SK-N-SH (cell line): ENCODE data around the gene SLCO3A1. TPM values are rescaled to one million over a fixed set of nuclear protein-coding genes. Genes with fewer than 3 reads are reported as not detected.

Experiments
- CTCF ChIA-PET: fragments of 300-600, 350-600 bp; formaldehyde crosslinking; extraction: SDS; loops from one replicate; lab custom pipeline; 2021; lab: Yijun Ruan, JAX
- POLR2A ChIA-PET: fragments of 350-600 bp; sonication (Branson Sonifier 250); formaldehyde crosslinking; extraction: SDS; loops from one replicate; lab custom pipeline; 2020; ENCODE audit warnings: antibody characterized with exemption, inconsistent platforms; lab: Yijun Ruan, JAX
- DNase-seq: peaks from one replicate; pipeline ENCODE4 v3.0.0; 2012
- H2AFZ ChIP-seq: fragments of 200-600 bp; sonication (generic); 2 replicates; pipeline ENCODE4 v1.8.1; 2016; ENCODE audit warnings: antibody characterized with exemption, mild to moderate bottlenecking, low read depth
- H3F3A ChIP-seq: fragments of 200-600 bp; sonication (generic); replicated peaks from 2 replicates; pipeline ENCODE3; 2016; ENCODE audit warnings: antibody characterized with exemption, mild to moderate bottlenecking; ENCODE audit not compliant: insufficient read depth
- H3K27ac ChIP-seq, 2 experiments: fragments of 200-500 bp in 1 of 2; fragments of 200-600 bp in 1 of 2; sonication (Bioruptor generic) in 1 of 2; sonication (generic), shearing (Covaris generic) in 1 of 2; 2 replicates each; pipeline versions ENCODE4 v1.5.1 to v1.6.1; 2014 to 2016; ENCODE audit warnings: low read depth in 2 of 2, inconsistent platforms in 1 of 2, low read length in 1 of 2, mild to moderate bottlenecking in 1 of 2, mixed read lengths in 1 of 2
- H3K27me3 ChIP-seq: fragments of 200-600 bp; sonication (generic), shearing (Covaris generic); 2 replicates; pipeline ENCODE4 v1.6.1; 2016; ENCODE audit warnings: mixed run types; ENCODE audit not compliant: insufficient read depth
- H3K36me3 ChIP-seq, 2 experiments: fragments of 200-500 bp in 1 of 2; fragments of 200-600 bp in 1 of 2; sonication (Bioruptor generic) in 1 of 2; sonication (generic) in 1 of 2; replicated peaks in 1 of 2; 2 replicates each; pipeline versions ENCODE3 to v1.5.1; 2014 to 2016; ENCODE audit warnings: low read length in 1 of 2, mild to moderate bottlenecking in 1 of 2; ENCODE audit not compliant: insufficient read depth in 2 of 2, control insufficient read depth in 1 of 2
- H3K4me1 ChIP-seq, 2 experiments: fragments of 200-500 bp in 1 of 2; fragments of 200-600 bp in 1 of 2; sonication (Bioruptor generic) in 1 of 2; sonication (generic), shearing (Covaris generic) in 1 of 2; 2 replicates each; pipeline versions ENCODE4 v1.5.1 to v1.6.1; 2014 to 2016; ENCODE audit warnings: low read depth in 1 of 2, low read length in 1 of 2, mixed run types in 1 of 2; ENCODE audit not compliant: insufficient read depth in 2 of 2, control insufficient read depth in 1 of 2
- H3K4me2 ChIP-seq: fragments of 200-600 bp; sonication (generic), shearing (Covaris generic); 2 replicates; pipeline ENCODE4 v1.6.1; 2017; ENCODE audit warnings: mixed run types
- H3K4me3 ChIP-seq, 2 experiments: fragments of 200-500 bp in 1 of 2; fragments of 200-600 bp in 1 of 2; sonication (Bioruptor generic) in 1 of 2; sonication (generic), shearing (Covaris generic) in 1 of 2; 2 replicates each; pipeline versions ENCODE4 v1.5.1 to v1.8.1; 2014 to 2016; ENCODE audit warnings: low read depth in 2 of 2, inconsistent platforms in 1 of 2, low read length in 1 of 2, mild to moderate bottlenecking in 1 of 2, mixed read lengths in 1 of 2, moderate library complexity in 1 of 2
- H3K79me2 ChIP-seq: fragments of 200-600 bp; sonication (generic); 2 replicates; pipeline ENCODE4 v1.8.1; 2017; ENCODE audit warnings: mild to moderate bottlenecking; ENCODE audit not compliant: insufficient read depth
- H3K9ac ChIP-seq: fragments of 200-600 bp; sonication (generic); 2 replicates; pipeline ENCODE4 v1.6.1; 2017; ENCODE audit warnings: mixed run types
- H3K9me2 ChIP-seq: fragments of 200-600 bp; sonication (generic); 2 replicates; pipeline ENCODE4 v1.6.1; 2017; ENCODE audit warnings: mixed run types
- H3K9me3 ChIP-seq: fragments of 200-600 bp; sonication (generic); 2 replicates; pipeline ENCODE4 v1.6.1; 2017; ENCODE audit warnings: mixed run types, mild to moderate bottlenecking, moderate library complexity
- H4K20me1 ChIP-seq: fragments of 200-600 bp; sonication (generic); 2 replicates; pipeline ENCODE4 v1.6.1; 2017; ENCODE audit warnings: mild to moderate bottlenecking, mixed run types; ENCODE audit not compliant: insufficient read depth
- CHD2 ChIP-seq: fragments of 150-350 bp; IDR thresholded peaks from 2 replicates; pipeline ENCODE4 v1.6.1; 2018; ENCODE audit warnings: low read length; ENCODE audit not compliant: partially characterized antibody
- ELF1 ChIP-seq: IDR thresholded peaks from 2 replicates; pipeline ENCODE4 v1.4.0; 2012
- EP300 ChIP-seq, 2 experiments: IDR thresholded peaks; 2 replicates each; pipeline versions ENCODE4 v1.4.0 to v1.6.1; 2012; ENCODE audit warnings: borderline replicate concordance in 1 of 2, low read depth in 1 of 2, low read length in 1 of 2
- EZH2phosphoT487 ChIP-seq: fragments of 200-600 bp; sonication (generic); IDR thresholded peaks from 2 replicates; pipeline ENCODE4 v1.6.1; 2017; ENCODE audit warnings: low read depth, mixed run types, mild to moderate bottlenecking, antibody characterized with exemption, moderate library complexity, borderline replicate concordance
- FOXM1 ChIP-seq: IDR thresholded peaks from 2 replicates; pipeline ENCODE4 v1.4.0; 2012; ENCODE audit warnings: low read depth, mild to moderate bottlenecking
- NRF1 ChIP-seq: IDR thresholded peaks from 2 replicates; pipeline ENCODE4 v1.6.1; 2012; ENCODE audit warnings: low read depth, mild to moderate bottlenecking, low read length
- POLR2AphosphoS5 ChIP-seq: IDR thresholded peaks from 2 replicates; pipeline ENCODE4 v1.6.1; 2012; ENCODE audit warnings: low read depth, low read length
- SIN3A ChIP-seq: IDR thresholded peaks from 2 replicates; pipeline ENCODE4 v1.6.1; 2012; ENCODE audit warnings: low read depth, mild to moderate bottlenecking, low read length, moderate library complexity, borderline replicate concordance
- TCF12 ChIP-seq: IDR thresholded peaks from 2 replicates; pipeline ENCODE4 v1.4.0; 2012
- TEAD4 ChIP-seq: IDR thresholded peaks from 2 replicates; pipeline ENCODE4 v1.4.0; 2012; ENCODE audit warnings: mild to moderate bottlenecking, borderline replicate concordance; ENCODE audit not compliant: insufficient read depth
- USF2 ChIP-seq: fragments of 150-350 bp; IDR thresholded peaks from 2 replicates; pipeline ENCODE4 v1.6.1; 2017; ENCODE audit warnings: antibody characterized with exemption, low read length, low read depth, borderline replicate concordance
- YY1 ChIP-seq: IDR thresholded peaks from 2 replicates; pipeline ENCODE4 v1.4.0; 2012; ENCODE audit warnings: low read depth, mild to moderate bottlenecking
- ZBTB33 ChIP-seq: IDR thresholded peaks from 2 replicates; pipeline ENCODE4 v1.4.0; 2012; ENCODE audit warnings: low read depth, borderline replicate concordance
- WGBS: methylation state at CpG from one replicate; pipeline ENCODE4 v1.1.6; 2017; ENCODE audit warnings: low lambda C conversion rate; 5-methylcytosine and 5-hydroxymethylcytosine counted together
- polyA plus RNA-seq, 3 experiments: library from polyadenylated mRNA; depleted of rRNA; stranded (reverse); fragments of >200 nt; gene quantifications; 2 replicates each; pipeline ENCODE4 v1.2.3, GENCODE V29; 2012
- TF ChIP-seq, protein P1 (sequence below): IDR thresholded peaks from 2 replicates; pipeline ENCODE4 v1.6.1; 2012; ENCODE audit warnings: mild to moderate bottlenecking, low read depth, low read length, moderate library complexity
- TF ChIP-seq, protein P2 (sequence below): IDR thresholded peaks from 2 replicates; pipeline ENCODE4; 2012

Gene SLCO3A1
- polyA plus RNA-seq, 1 of the 3 experiments (the other 2 are of a cell fraction), result 19.7 TPM

GRCh38 chr15:92195241-92195640, 341.7 kb downstream of the SLCO3A1 start:
- no peaks in the 10 kb centered on the region for H3K9me3 ChIP-seq
- H3K9ac ChIP-seq, result no peak overlapping the region
- no peaks in the 10 kb centered on the region for H3K79me2 ChIP-seq
- no peaks in the 10 kb centered on the region for H3F3A ChIP-seq
- H3K9me2 ChIP-seq, result no peaks in the 10 kb centered on the region
- H3K27ac ChIP-seq, result no peak overlapping the region
- H3K4me2 ChIP-seq, result no peak overlapping the region
- no peak for DNase-seq
- WGBS, result 5% methylated on average over 2 of the region's 2 CpGs
- no peak overlapping the region for H2AFZ ChIP-seq
- CTCF ChIA-PET, result interaction anchor here (1.3 to 1.4 kb wide), 2 partner anchors 9 to 21 kb away, joined by 3 to 4 read pairs; no protein-coding TSS in a partner anchor
- no peaks in the 10 kb centered on the region for H3K4me1 ChIP-seq
- H3K4me3 ChIP-seq, result no peak overlapping the region
- POLR2A ChIA-PET, result no interaction called here
- H3K27me3 ChIP-seq, result no peaks in the 10 kb centered on the region
- H3K36me3 ChIP-seq, result no peaks in the 10 kb centered on the region
- H4K20me1 ChIP-seq, result no peaks in the 10 kb centered on the region
- TF ChIP-seq EZH2phosphoT487, result no peak
- TF ChIP-seq NRF1, result no peak
- TF ChIP-seq USF2, result no peak
- TF ChIP-seq CHD2, result no peak
- no peak for TF ChIP-seq TCF12
- TF ChIP-seq ZBTB33, result no peak
- TF ChIP-seq, protein P1, sequence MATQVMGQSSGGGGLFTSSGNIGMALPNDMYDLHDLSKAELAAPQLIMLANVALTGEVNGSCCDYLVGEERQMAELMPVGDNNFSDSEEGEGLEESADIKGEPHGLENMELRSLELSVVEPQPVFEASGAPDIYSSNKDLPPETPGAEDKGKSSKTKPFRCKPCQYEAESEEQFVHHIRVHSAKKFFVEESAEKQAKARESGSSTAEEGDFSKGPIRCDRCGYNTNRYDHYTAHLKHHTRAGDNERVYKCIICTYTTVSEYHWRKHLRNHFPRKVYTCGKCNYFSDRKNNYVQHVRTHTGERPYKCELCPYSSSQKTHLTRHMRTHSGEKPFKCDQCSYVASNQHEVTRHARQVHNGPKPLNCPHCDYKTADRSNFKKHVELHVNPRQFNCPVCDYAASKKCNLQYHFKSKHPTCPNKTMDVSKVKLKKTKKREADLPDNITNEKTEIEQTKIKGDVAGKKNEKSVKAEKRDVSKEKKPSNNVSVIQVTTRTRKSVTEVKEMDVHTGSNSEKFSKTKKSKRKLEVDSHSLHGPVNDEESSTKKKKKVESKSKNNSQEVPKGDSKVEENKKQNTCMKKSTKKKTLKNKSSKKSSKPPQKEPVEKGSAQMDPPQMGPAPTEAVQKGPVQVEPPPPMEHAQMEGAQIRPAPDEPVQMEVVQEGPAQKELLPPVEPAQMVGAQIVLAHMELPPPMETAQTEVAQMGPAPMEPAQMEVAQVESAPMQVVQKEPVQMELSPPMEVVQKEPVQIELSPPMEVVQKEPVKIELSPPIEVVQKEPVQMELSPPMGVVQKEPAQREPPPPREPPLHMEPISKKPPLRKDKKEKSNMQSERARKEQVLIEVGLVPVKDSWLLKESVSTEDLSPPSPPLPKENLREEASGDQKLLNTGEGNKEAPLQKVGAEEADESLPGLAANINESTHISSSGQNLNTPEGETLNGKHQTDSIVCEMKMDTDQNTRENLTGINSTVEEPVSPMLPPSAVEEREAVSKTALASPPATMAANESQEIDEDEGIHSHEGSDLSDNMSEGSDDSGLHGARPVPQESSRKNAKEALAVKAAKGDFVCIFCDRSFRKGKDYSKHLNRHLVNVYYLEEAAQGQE, result no peak
- no peak for TF ChIP-seq ELF1
- no peak for TF ChIP-seq TEAD4
- TF ChIP-seq FOXM1, result no peak
- no peak for TF ChIP-seq YY1

- no peak overlapping the region for H3K27ac ChIP-seq
- no peaks in the 10 kb centered on the region for H3K79me2 ChIP-seq
- no peaks in the 10 kb centered on the region for H3K9me2 ChIP-seq
- no peak for DNase-seq
- 21% methylated on average over 4 of the region's 4 CpGs for WGBS
- CTCF ChIA-PET, result no interaction called here
- no peaks in the 10 kb centered on the region for H3K4me1 ChIP-seq
- no peak overlapping the region for H3K4me3 ChIP-seq
- no peaks in the 10 kb centered on the region for H3K36me3 ChIP-seq
- no peak overlapping the region for H2AFZ ChIP-seq
- no peaks in the 10 kb centered on the region for H3K9me3 ChIP-seq
- H3K4me2 ChIP-seq, result no peak overlapping the region
- TF ChIP-seq POLR2AphosphoS5, result no peak
- TF ChIP-seq EP300 (IDR thresholded peaks at IDR 0.05; ENCODE audit: borderline replicate concordance in 1 of 2, low read depth in 1 of 2, low read length in 1 of 2), result no peak
- no peak for TF ChIP-seq CHD2
- no peak for TF ChIP-seq SIN3A
- TF ChIP-seq, protein P2, sequence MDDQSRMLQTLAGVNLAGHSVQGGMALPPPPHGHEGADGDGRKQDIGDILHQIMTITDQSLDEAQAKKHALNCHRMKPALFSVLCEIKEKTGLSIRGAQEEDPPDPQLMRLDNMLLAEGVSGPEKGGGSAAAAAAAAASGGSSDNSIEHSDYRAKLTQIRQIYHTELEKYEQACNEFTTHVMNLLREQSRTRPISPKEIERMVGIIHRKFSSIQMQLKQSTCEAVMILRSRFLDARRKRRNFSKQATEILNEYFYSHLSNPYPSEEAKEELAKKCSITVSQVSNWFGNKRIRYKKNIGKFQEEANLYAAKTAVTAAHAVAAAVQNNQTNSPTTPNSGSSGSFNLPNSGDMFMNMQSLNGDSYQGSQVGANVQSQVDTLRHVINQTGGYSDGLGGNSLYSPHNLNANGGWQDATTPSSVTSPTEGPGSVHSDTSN, result no peak
- TF ChIP-seq, all 33 proteins: peak for 0
- H4K20me1 ChIP-seq, result no peaks in the 10 kb centered on the region
- no peaks in the 10 kb centered on the region for H3F3A ChIP-seq
- POLR2A ChIA-PET, result no interaction called here
- no peak overlapping the region for H3K9ac ChIP-seq
- no peaks in the 10 kb centered on the region for H3K27me3 ChIP-seq
These were observed 342.8 kb downstream of the SLCO3A1 start for GRCh38 chr15:92196342-92196741.
